Small intestine (tissue), 7 donors: ENCODE measurements around the gene TMEM30A. TPM values are rescaled to one million over a fixed set of nuclear protein-coding genes. Genes with fewer than 3 reads are reported as not detected.

Experiments
- DNase-seq, 2 donors: peaks; one replicate each; pipeline versions ENCODE4 v3.0.0 to v3.0.0-alpha.2; 2013
- FAIRE-seq: peaks from 2 replicates; lab custom pipeline; 2012; peaks lifted over from hg19 to GRCh38; lab: Jason Lieb, UNC
- H3K27ac ChIP-seq, 3 donors: one replicate each; pipeline ENCODE4 v1.5.1; 2013; ENCODE audit warnings: low read length in 2 of 3, mild to moderate bottlenecking in 2 of 3, control low read depth in 1 of 3, inconsistent platforms in 1 of 3, low read depth in 1 of 3, moderate library complexity in 1 of 3
- H3K27me3 ChIP-seq, 3 donors: one replicate each; pipeline ENCODE4 v1.6.1; 2013; ENCODE audit warnings: low read length in 3 of 3, inconsistent platforms in 1 of 3; ENCODE audit not compliant: control insufficient read depth in 3 of 3, insufficient read depth in 3 of 3
- H3K36me3 ChIP-seq, 3 donors: one replicate each; pipeline ENCODE4 v1.6.1; 2013; ENCODE audit warnings: low read length in 3 of 3, inconsistent platforms in 1 of 3, low read depth in 1 of 3, mild to moderate bottlenecking in 1 of 3, moderate library complexity in 1 of 3; ENCODE audit not compliant: control insufficient read depth in 3 of 3, insufficient read depth in 2 of 3
- H3K4me1 ChIP-seq, 3 donors: one replicate each; pipeline ENCODE4 v1.6.1; 2013; ENCODE audit warnings: low read length in 2 of 3, inconsistent platforms in 1 of 3, low read depth in 1 of 3, mild to moderate bottlenecking in 1 of 3, moderate library complexity in 1 of 3; ENCODE audit not compliant: control insufficient read depth in 3 of 3, insufficient read depth in 2 of 3
- H3K4me3 ChIP-seq, 3 donors: one replicate each; pipeline ENCODE4 v1.5.1; 2013; ENCODE audit warnings: low read length in 3 of 3, control low read depth in 1 of 3, inconsistent platforms in 1 of 3, low read depth in 1 of 3, mild to moderate bottlenecking in 1 of 3, moderate library complexity in 1 of 3
- H3K9me3 ChIP-seq, 2 donors: one replicate each; pipeline ENCODE4 v1.6.1; 2013; ENCODE audit warnings: low read depth in 1 of 2, low read length in 1 of 2; ENCODE audit not compliant: control insufficient read depth in 2 of 2, insufficient read depth in 1 of 2
- WGBS, 3 donors: extraction: QIAGEN DNeasy Blood & Tissue Kit; methylation state at CpG; one replicate each; pipeline ENCODE4 v1.1.7; 2013; 5-methylcytosine and 5-hydroxymethylcytosine counted together
- polyA plus RNA-seq, 4 donors: library from polyadenylated mRNA; stranded (reverse) in 3 of 4; unstranded in 1 of 4; fragments of 200-250 nt in 3 of 4; fragments of 120-200 nt in 1 of 4; gene quantifications; one replicate each; pipeline versions ENCODE4 v1.2.1 to v1.2.3, GENCODE V29; 2013
- donor health status: healthy with polysubstance abuse.
- donor health status: control.
- donor health status: control.
- donor health status: Bipolar disorder and iron deficiency.
- donor health status: healthy.

The TMEM30A gene
- polyA plus RNA-seq, 4 donors: 13.0 to 75.9 (median 23.2) TPM

GRCh38 chr6:75205776-75206575 lies 78.6 kb downstream of the TMEM30A start, which contains the start of gene COL12A1:
COL12A1 (minus strand) TSS chr6:75206053; CDS start chr6:75202792, 3,261 bp downstream.
- WGBS, 3 donors: 1 to 3% (median 1%) methylated on average over 62 to 64 of the region's 64 CpGs
- FAIRE-seq (no peak), DNase-seq (peak in 1 of 2 donors; percentile 75)
- Histone ChIP-seq H3K27ac (peak within 1 kb of the TSS; percentile 17 to 88 (median 82)), H3K9me3 (no peaks in the 10 kb centered on the region), H3K4me3 (peak within 1 kb of the TSS; percentile 5 to 62 (median 29)), H3K4me1 (peaks cover 0 to 35% (median 2%) of the 10 kb centered on the region in 3 donors), H3K36me3 (peaks cover 0 to 6% (median 0%) of the 10 kb centered on the region in 3 donors), H3K27me3 (peaks cover 4 to 68% (median 12%) of the 10 kb centered on the region in 3 donors)

DNA sequence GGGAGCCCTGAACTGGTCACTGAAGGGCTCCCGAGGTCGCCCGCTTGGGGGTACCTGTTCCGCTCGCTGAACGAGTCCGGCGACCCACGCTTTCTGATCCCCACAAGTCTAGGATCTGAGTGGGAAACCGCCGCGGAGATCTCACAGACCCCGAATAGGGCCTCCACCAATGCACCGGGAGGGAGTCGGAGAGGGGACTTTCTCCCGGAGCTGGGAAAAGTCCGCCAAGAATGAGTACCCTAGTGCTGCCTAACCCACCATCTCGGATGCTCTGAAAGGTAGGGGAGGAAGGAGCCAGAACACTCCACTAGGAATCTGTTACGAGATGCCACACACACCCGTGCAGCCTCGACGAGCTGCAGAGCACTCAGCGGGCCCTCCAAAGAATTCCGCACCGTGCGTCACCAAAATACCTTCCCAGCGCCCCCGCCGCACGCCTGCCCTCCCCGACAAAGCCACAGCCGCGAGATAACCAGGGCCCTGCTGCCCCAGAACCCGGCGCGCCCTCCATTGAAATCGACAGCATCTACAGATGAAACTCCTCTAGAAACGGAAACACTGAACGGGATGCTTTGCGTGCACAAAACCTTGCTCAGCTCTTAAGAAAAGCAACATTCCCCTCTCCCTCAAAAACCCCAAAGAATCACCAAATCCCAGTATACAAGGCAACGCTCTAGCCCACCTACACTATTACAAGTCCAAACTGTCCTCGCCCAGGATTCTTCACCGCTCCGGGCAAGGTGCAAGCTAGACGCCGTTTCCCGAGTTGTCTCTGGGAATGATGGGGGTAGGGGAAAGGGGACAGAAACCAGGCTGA lies 79.4 kb downstream of the TMEM30A start:
- 2 to 4% (median 4%) methylated on average over 44 to 47 of the region's 47 CpGs for WGBS, 3 donors
- no peak for DNase-seq
- Histone ChIP-seq H3K9me3 (no peaks in the 10 kb centered on the region), H3K4me1 (peaks cover 0 to 35% (median 2%) of the 10 kb centered on the region in 3 donors), H3K36me3 (peaks cover 0 to 6% (median 0%) of the 10 kb centered on the region in 3 donors), H3K27me3 (peaks cover 4 to 68% (median 12%) of the 10 kb centered on the region in 3 donors), H3K27ac (peak overlapping the region; percentile 17 to 88 (median 82)), H3K4me3 (peak overlapping the region; percentile 5 to 62 (median 29))
- FAIRE-seq: no peak

- Histone ChIP-seq H3K27ac (peak overlapping the region in 2 of 3 donors; percentile 82 to 88), H3K4me1 (peaks cover 0 to 35% (median 2%) of the 10 kb centered on the region in 3 donors), H3K27me3 (peaks cover 4 to 68% (median 12%) of the 10 kb centered on the region in 3 donors), H3K36me3 (peaks cover 0 to 6% (median 0%) of the 10 kb centered on the region in 3 donors), H3K9me3 (no peaks in the 10 kb centered on the region), H3K4me3 (peak overlapping the region in 2 of 3 donors; percentile 29 to 62)
- peak; percentile 54 to 76 for DNase-seq
- WGBS, 3 donors: 1 to 7% (median 5%) methylated on average over 35 of the region's 35 CpGs
- FAIRE-seq: no peak
Observed at GRCh38 chr6:75204217-75204958, 80.2 kb downstream of the TMEM30A start.

- FAIRE-seq: no peak
Observed at GRCh38 chr6:75203721-75204120, 80.9 kb downstream of the TMEM30A start.

More at GRCh38 chr6:75203721-75204120, 80.9 kb downstream of the TMEM30A start:
- Histone ChIP-seq H3K27ac (peak overlapping the region in 1 of 3 donors; percentile 59), H3K36me3 (peaks cover 0 to 6% (median 0%) of the 10 kb centered on the region in 3 donors), H3K9me3 (no peaks in the 10 kb centered on the region), H3K4me3 (peak overlapping the region in 1 of 3 donors; percentile 62), H3K27me3 (peaks cover 4 to 67% (median 12%) of the 10 kb centered on the region in 3 donors), H3K4me1 (peaks cover 0 to 35% (median 2%) of the 10 kb centered on the region in 3 donors)
- WGBS, 3 donors: 33 to 43% (median 38%) methylated on average over 5 of the region's 5 CpGs
- no peak for DNase-seq

Other genes with a start within 250 kb of the TMEM30A start
- gene COL12A1, start 78.7 kb downstream of the TMEM30A start, polyA plus RNA-seq: 10 to 100 TPM in 2 of 4 donors, 1 to 10 TPM in 1, under 1 TPM in 1; 0.67 to 32.3 (median 7.1) TPM
- gene COX7A2, start 41.0 kb downstream of the TMEM30A start, polyA plus RNA-seq: 1,000 to 10,000 TPM in 2 of 4 donors, 100 to 1,000 TPM in 2; 214 to 1,298 (median 910) TPM
- 1 to 10 TPM in 2 of 4 donors, under 1 TPM in 1, not detected in 1; 0.54 to 1.8 (median 1.4) TPM for gene FILIP1, start 209.0 kb upstream of the TMEM30A start, polyA plus RNA-seq